ENCODE results near the gene RALGPS2.

RALGPS2 gene

GRCh38 chr1:178918955-178919354, 193.9 kb downstream of the RALGPS2 start:
- Histone ChIP-seq H3K4me3 (IDR thresholded peaks at IDR 0.05; ENCODE audit: insufficient read depth, low read depth, low read length) (no peak overlapping the region), H4K20me1 (ENCODE audit: insufficient read depth) (no peaks in the 10 kb centered on the region), H3K27ac (no peak overlapping the region), H3K9ac (no peak overlapping the region), H3K36me3 (ENCODE audit: insufficient read depth) (no peaks in the 10 kb centered on the region), H3K27me3 (ENCODE audit: insufficient read depth, low read depth) (no peaks in the 10 kb centered on the region), H3K79me2 (ENCODE audit: insufficient read depth, low read depth) (no peaks in the 10 kb centered on the region), H3K4me2 (no peak overlapping the region), H2AFZ (ENCODE audit: low read depth) (no peak overlapping the region), H3K4me1 (ENCODE audit: low read depth, poor library complexity, severe bottlenecking) (peaks cover 14% of the 10 kb centered on the region)
- TF ChIP-seq CTCF (conservative IDR thresholded peaks at IDR 0.05; ENCODE audit: low read depth, low read length) = no peak

GRCh38 chr1:178919581-178919980, 194.5 kb downstream of the RALGPS2 start:
- Histone ChIP-seq H4K20me1 (ENCODE audit: insufficient read depth) (no peaks in the 10 kb centered on the region), H2AFZ (ENCODE audit: low read depth) (no peak overlapping the region), H3K9ac (no peak overlapping the region), H3K4me2 (no peak overlapping the region), H3K79me2 (ENCODE audit: insufficient read depth, low read depth) (no peaks in the 10 kb centered on the region), H3K27me3 (ENCODE audit: insufficient read depth, low read depth) (no peaks in the 10 kb centered on the region), H3K4me1 (ENCODE audit: low read depth, poor library complexity, severe bottlenecking) (peaks cover 12% of the 10 kb centered on the region), H3K27ac (no peak overlapping the region), H3K36me3 (ENCODE audit: insufficient read depth) (no peaks in the 10 kb centered on the region), H3K4me3 (IDR thresholded peaks at IDR 0.05; ENCODE audit: insufficient read depth, low read depth, low read length) (no peak overlapping the region)
- TF ChIP-seq CTCF (conservative IDR thresholded peaks at IDR 0.05; ENCODE audit: low read depth, low read length) = no peak

- H3K36me3 ChIP-seq (ENCODE audit: insufficient read depth) = no peaks in the 10 kb centered on the region
- H3K27me3 ChIP-seq (ENCODE audit: insufficient read depth, low read depth) = no peaks in the 10 kb centered on the region
Observed at GRCh38 chr1:178921499-178921898, 196.5 kb downstream of the RALGPS2 start.

GRCh38 chr1:178923512-178923911, 198.5 kb downstream of the RALGPS2 start:
- no peak overlapping the region for H3K4me2 ChIP-seq
- no peaks in the 10 kb centered on the region for H3K27me3 ChIP-seq (ENCODE audit: insufficient read depth, low read depth)
- H3K4me3 ChIP-seq (IDR thresholded peaks at IDR 0.05; ENCODE audit: insufficient read depth, low read depth, low read length) = no peak overlapping the region
- TF ChIP-seq CTCF (conservative IDR thresholded peaks at IDR 0.05; ENCODE audit: low read depth, low read length) = no peak
- no peak overlapping the region for H3K27ac ChIP-seq
- no peak overlapping the region for H2AFZ ChIP-seq (ENCODE audit: low read depth)
- no peaks in the 10 kb centered on the region for H3K79me2 ChIP-seq (ENCODE audit: insufficient read depth, low read depth)
- no peaks in the 10 kb centered on the region for H3K36me3 ChIP-seq (ENCODE audit: insufficient read depth)
- no peaks in the 10 kb centered on the region for H4K20me1 ChIP-seq (ENCODE audit: insufficient read depth)
- peaks cover 17% of the 10 kb centered on the region for H3K4me1 ChIP-seq (ENCODE audit: low read depth, poor library complexity, severe bottlenecking)
- H3K9ac ChIP-seq = no peak overlapping the region

More at GRCh38 chr1:178921499-178921898, 196.5 kb downstream of the RALGPS2 start:
- no peak overlapping the region for H2AFZ ChIP-seq (ENCODE audit: low read depth)
- H3K4me2 ChIP-seq = no peak overlapping the region
- H3K27ac ChIP-seq = no peak overlapping the region
- no peaks in the 10 kb centered on the region for H3K4me1 ChIP-seq (ENCODE audit: low read depth, poor library complexity, severe bottlenecking)
- no peaks in the 10 kb centered on the region for H3K79me2 ChIP-seq (ENCODE audit: insufficient read depth, low read depth)
- H4K20me1 ChIP-seq (ENCODE audit: insufficient read depth) = no peaks in the 10 kb centered on the region
- no peak overlapping the region for H3K9ac ChIP-seq
- H3K4me3 ChIP-seq (IDR thresholded peaks at IDR 0.05; ENCODE audit: insufficient read depth, low read depth, low read length) = no peak overlapping the region
- no peak for TF ChIP-seq CTCF (conservative IDR thresholded peaks at IDR 0.05; ENCODE audit: low read depth, low read length)

Data from KMS-11 (cell line).